ENCODE results near the gene TARP.

GRCh38 chr7:38211940-38212339, 61.5 kb downstream of the TARP start:
- TF ChIP-seq CTCF (IDR thresholded peaks at IDR 0.05; ENCODE audit: insufficient read depth, low read length) (no peak), POLR2AphosphoS5 (IDR thresholded peaks at IDR 0.05; ENCODE audit: low read depth) (no peak), SPI1 (IDR thresholded peaks at IDR 0.05; ENCODE audit: borderline replicate concordance, low read depth) (no peak), GABPA (IDR thresholded peaks at IDR 0.05; ENCODE audit: low read depth) (no peak)
- TF ChIP-seq, protein P1, sequence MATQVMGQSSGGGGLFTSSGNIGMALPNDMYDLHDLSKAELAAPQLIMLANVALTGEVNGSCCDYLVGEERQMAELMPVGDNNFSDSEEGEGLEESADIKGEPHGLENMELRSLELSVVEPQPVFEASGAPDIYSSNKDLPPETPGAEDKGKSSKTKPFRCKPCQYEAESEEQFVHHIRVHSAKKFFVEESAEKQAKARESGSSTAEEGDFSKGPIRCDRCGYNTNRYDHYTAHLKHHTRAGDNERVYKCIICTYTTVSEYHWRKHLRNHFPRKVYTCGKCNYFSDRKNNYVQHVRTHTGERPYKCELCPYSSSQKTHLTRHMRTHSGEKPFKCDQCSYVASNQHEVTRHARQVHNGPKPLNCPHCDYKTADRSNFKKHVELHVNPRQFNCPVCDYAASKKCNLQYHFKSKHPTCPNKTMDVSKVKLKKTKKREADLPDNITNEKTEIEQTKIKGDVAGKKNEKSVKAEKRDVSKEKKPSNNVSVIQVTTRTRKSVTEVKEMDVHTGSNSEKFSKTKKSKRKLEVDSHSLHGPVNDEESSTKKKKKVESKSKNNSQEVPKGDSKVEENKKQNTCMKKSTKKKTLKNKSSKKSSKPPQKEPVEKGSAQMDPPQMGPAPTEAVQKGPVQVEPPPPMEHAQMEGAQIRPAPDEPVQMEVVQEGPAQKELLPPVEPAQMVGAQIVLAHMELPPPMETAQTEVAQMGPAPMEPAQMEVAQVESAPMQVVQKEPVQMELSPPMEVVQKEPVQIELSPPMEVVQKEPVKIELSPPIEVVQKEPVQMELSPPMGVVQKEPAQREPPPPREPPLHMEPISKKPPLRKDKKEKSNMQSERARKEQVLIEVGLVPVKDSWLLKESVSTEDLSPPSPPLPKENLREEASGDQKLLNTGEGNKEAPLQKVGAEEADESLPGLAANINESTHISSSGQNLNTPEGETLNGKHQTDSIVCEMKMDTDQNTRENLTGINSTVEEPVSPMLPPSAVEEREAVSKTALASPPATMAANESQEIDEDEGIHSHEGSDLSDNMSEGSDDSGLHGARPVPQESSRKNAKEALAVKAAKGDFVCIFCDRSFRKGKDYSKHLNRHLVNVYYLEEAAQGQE (IDR thresholded peaks at IDR 0.05; ENCODE audit: insufficient replicate concordance, low read depth): no peak
